DMS79 treated with DMSO at 0.1 percent for 48 hours (cell line): Measurements from ENCODE around the gene ADIRF.
"Not testable (repeated sequence)": the region's sequence is repeated elsewhere in the genome, so short reads cannot be mapped to it uniquely, and the experiment has no call there.

Experiments used
- DNase-seq: peaks from one replicate; lab custom pipeline; 2025; lab: John Stamatoyannopoulos, UW

Gene ADIRF

GRCh38 chr10:86979296-86979818 lies 11.1 kb downstream of the ADIRF start:
- DNase-seq: no peak

- DNase-seq: no peak
Measured at GRCh38 chr10:86979977-86980448, 11.7 kb downstream of the ADIRF start.

- not testable (repeated sequence) for DNase-seq
Measured at GRCh38 chr10:86981020-86981419, 12.7 kb downstream of the ADIRF start.

- DNase-seq: no peak
Measured at GRCh38 chr10:86981716-86982115, 13.4 kb downstream of the ADIRF start.

GRCh38 chr10:86984498-86984897 lies 16.2 kb downstream of the ADIRF start:
- DNase-seq: not testable (repeated sequence)

- no peak for DNase-seq
Measured at GRCh38 chr10:86988520-86988919, 20.2 kb downstream of the ADIRF start.

- DNase-seq: not testable (repeated sequence)
Measured at GRCh38 chr10:86991362-86991761, 23.1 kb downstream of the ADIRF start.

GRCh38 chr10:86992456-86992855 lies 24.2 kb downstream of the ADIRF start:
- no peak for DNase-seq

- no peak for DNase-seq
Measured at GRCh38 chr10:86992929-86993328, 24.6 kb downstream of the ADIRF start.

GRCh38 chr10:86999802-87000403 lies 31.6 kb downstream of the ADIRF start:
- DNase-seq: not testable (repeated sequence)

- no peak for DNase-seq
Measured at GRCh38 chr10:87000491-87000890, 32.2 kb downstream of the ADIRF start.

- not testable (repeated sequence) for DNase-seq
Measured at GRCh38 chr10:87007124-87007523, 38.8 kb downstream of the ADIRF start.

- not testable (repeated sequence) for DNase-seq
Measured at GRCh38 chr10:87007674-87008073, 39.4 kb downstream of the ADIRF start.

GRCh38 chr10:87008303-87008702 lies 40.0 kb downstream of the ADIRF start:
- DNase-seq: not testable (repeated sequence)

GRCh38 chr10:87009134-87009696 lies 40.9 kb downstream of the ADIRF start:
- not testable (repeated sequence) for DNase-seq

GRCh38 chr10:87013528-87013927 lies 45.2 kb downstream of the ADIRF start:
- DNase-seq: not testable (repeated sequence)

- not testable (repeated sequence) for DNase-seq
Measured at GRCh38 chr10:87014986-87015716, 46.9 kb downstream of the ADIRF start.

GRCh38 chr10:87018127-87018526 lies 49.8 kb downstream of the ADIRF start:
- not testable (repeated sequence) for DNase-seq

GRCh38 chr10:87019066-87019465 lies 50.8 kb downstream of the ADIRF start:
- DNase-seq: not testable (repeated sequence)

GRCh38 chr10:87019504-87019903 lies 51.2 kb downstream of the ADIRF start:
- not testable (repeated sequence) for DNase-seq

- not testable (repeated sequence) for DNase-seq
Measured at GRCh38 chr10:87020056-87020455, 51.8 kb downstream of the ADIRF start, which contains the start of gene FAM25A. FAM25A (plus strand) TSS chr10:87020294; CDS start chr10:87020325, 31 bp downstream.
